ENCODE data around the gene DARS2.
"Not testable (repeated sequence)": the region's sequence is repeated elsewhere in the genome, so short reads cannot be mapped to it uniquely, and the experiment has no call there.

DNA sequence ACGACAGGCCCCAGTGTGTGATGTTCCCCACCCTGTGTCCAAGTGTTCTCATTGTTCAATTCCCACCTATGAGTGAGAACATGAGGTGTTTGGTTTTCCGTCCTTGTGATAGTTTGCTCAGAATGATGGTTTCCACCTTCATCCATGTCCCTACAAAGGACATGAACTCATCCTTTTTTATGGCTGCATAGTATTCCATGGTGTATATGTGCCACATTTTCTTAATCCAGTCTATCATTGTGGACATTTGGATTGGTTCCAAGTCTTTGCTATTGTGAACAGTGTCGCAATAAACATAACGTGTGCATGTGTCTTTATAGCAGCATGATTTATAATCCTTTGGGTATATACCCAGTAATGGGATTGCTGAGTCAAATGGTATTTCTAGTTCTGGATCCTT, 56.6 kb downstream of the DARS2 start:
- TF ChIP-seq, protein P1, sequence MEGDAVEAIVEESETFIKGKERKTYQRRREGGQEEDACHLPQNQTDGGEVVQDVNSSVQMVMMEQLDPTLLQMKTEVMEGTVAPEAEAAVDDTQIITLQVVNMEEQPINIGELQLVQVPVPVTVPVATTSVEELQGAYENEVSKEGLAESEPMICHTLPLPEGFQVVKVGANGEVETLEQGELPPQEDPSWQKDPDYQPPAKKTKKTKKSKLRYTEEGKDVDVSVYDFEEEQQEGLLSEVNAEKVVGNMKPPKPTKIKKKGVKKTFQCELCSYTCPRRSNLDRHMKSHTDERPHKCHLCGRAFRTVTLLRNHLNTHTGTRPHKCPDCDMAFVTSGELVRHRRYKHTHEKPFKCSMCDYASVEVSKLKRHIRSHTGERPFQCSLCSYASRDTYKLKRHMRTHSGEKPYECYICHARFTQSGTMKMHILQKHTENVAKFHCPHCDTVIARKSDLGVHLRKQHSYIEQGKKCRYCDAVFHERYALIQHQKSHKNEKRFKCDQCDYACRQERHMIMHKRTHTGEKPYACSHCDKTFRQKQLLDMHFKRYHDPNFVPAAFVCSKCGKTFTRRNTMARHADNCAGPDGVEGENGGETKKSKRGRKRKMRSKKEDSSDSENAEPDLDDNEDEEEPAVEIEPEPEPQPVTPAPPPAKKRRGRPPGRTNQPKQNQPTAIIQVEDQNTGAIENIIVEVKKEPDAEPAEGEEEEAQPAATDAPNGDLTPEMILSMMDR (IDR thresholded peaks at IDR 0.05) = not testable (repeated sequence)
- not testable (repeated sequence) for TF ChIP-seq POLR2A (IDR thresholded peaks at IDR 0.05)
